Naive thymus-derived CD4-positive, alpha-beta T cell (primary cell): Measurements from ENCODE around the gene TSPAN4. TPM values are rescaled to one million over a fixed set of nuclear protein-coding genes. Genes with fewer than 3 reads are reported as not detected.

Experiments
- ATAC-seq: fragments of 150-1000 bp; cut with Tn5 transposase; 2 replicates; pipeline ENCODE4 v1.10.0; 2021; ENCODE audit warnings: mild to moderate bottlenecking, moderate library complexity
- CTCF ChIA-PET: fragments of 350-600 bp; sonication (Branson Sonifier 250); formaldehyde crosslinking; loops from one replicate; lab custom pipeline; 2021; ENCODE audit warnings: antibody characterized with exemption; lab: Charles Lee
- POLR2A ChIA-PET: fragments of 350-600 bp; sonication (Branson Sonifier 250); formaldehyde crosslinking; loops from one replicate; lab custom pipeline; 2021; ENCODE audit warnings: antibody characterized with exemption, inconsistent platforms; lab: Charles Lee
- DNase-seq, 9 donors: peaks; one replicate each; pipeline versions ENCODE4 v3.0.0 to v3.0.0-alpha.2; 2020 to 2022; ENCODE audit warnings: mixed read lengths in 1 of 9
- H3K27ac ChIP-seq: one replicate; pipeline ENCODE4 v1.7.0; 2013; ENCODE audit warnings: mild to moderate bottlenecking, low read depth, low read length, moderate library complexity
- H3K27me3 ChIP-seq, 2 donors: one replicate each; pipeline ENCODE4 v1.7.0; 2013; ENCODE audit warnings: low read length in 2 of 2, mild to moderate bottlenecking in 2 of 2, moderate library complexity in 2 of 2; ENCODE audit not compliant: control insufficient read depth in 2 of 2, insufficient read depth in 2 of 2
- H3K36me3 ChIP-seq, 3 experiments: 1 replicate in 2 of 3; 2 replicates in 1 of 3; pipeline ENCODE4 v1.7.0; 2013; ENCODE audit warnings: low read length in 3 of 3, mild to moderate bottlenecking in 3 of 3, moderate library complexity in 1 of 3; ENCODE audit not compliant: insufficient read depth in 3 of 3, control insufficient read depth in 2 of 3
- H3K4me1 ChIP-seq, 2 donors: one replicate each; pipeline ENCODE4 v1.7.0; 2013; ENCODE audit warnings: low read length in 2 of 2, mild to moderate bottlenecking in 2 of 2, moderate library complexity in 1 of 2; ENCODE audit not compliant: control insufficient read depth in 2 of 2, insufficient read depth in 2 of 2
- H3K4me3 ChIP-seq: 2 replicates; pipeline ENCODE4 v1.7.0; 2013; ENCODE audit warnings: mild to moderate bottlenecking, low read length
- H3K9me3 ChIP-seq, 3 experiments: 1 replicate in 2 of 3; 2 replicates in 1 of 3; pipeline ENCODE4 v1.7.0; 2013; ENCODE audit warnings: low read length in 3 of 3; ENCODE audit not compliant: control insufficient read depth in 2 of 3
- H3K27ac Mint-ChIP-seq, 9 donors: one replicate each; pipeline ENCODE4 v1.8.0; 2020 to 2022; ENCODE audit warnings: mixed read lengths in 9 of 9, mild to moderate bottlenecking in 8 of 9, moderate library complexity in 5 of 9, inconsistent platforms in 2 of 9
- H3K27me3 Mint-ChIP-seq, 5 donors: one replicate each; pipeline ENCODE4 v1.8.0; 2021 to 2022; ENCODE audit warnings: mixed read lengths in 5 of 5, mild to moderate bottlenecking in 1 of 5
- H3K36me3 Mint-ChIP-seq, 5 donors: one replicate each; pipeline ENCODE4 v1.8.0; 2020 to 2022; ENCODE audit warnings: mixed read lengths in 5 of 5, mild to moderate bottlenecking in 3 of 5, inconsistent platforms in 1 of 5
- H3K4me1 Mint-ChIP-seq, 7 donors: one replicate each; pipeline ENCODE4 v1.8.0; 2020 to 2022; ENCODE audit warnings: mixed read lengths in 7 of 7, mild to moderate bottlenecking in 3 of 7, inconsistent platforms in 1 of 7
- H3K4me3 Mint-ChIP-seq, 10 donors: one replicate each; pipeline ENCODE4 v1.8.0; 2020 to 2022; ENCODE audit warnings: mild to moderate bottlenecking in 10 of 10, mixed read lengths in 10 of 10, moderate library complexity in 6 of 10, inconsistent platforms in 2 of 10
- H3K9me3 Mint-ChIP-seq, 11 donors: one replicate each; pipeline ENCODE4 v1.8.0; 2020 to 2022; ENCODE audit warnings: mixed read lengths in 11 of 11, mild to moderate bottlenecking in 4 of 11, inconsistent platforms in 1 of 11, moderate library complexity in 1 of 11
- intact Hi-C, 2 donors: fragments of 100-400 bp; cut with micrococcal nuclease; formaldehyde crosslinking; loops; one replicate each; pipeline ENCODE4 v1.15.1; 2023
- polyA plus RNA-seq, 2 donors: library from polyadenylated mRNA; unstranded; fragments of 300-500 nt; fragmentation: Illumina TruSeq; gene quantifications; one replicate each; pipeline ENCODE4 v1.2.3, GENCODE V29; 2021
- total RNA-seq, 6 experiments: library from RNA in 5 of 6; stranded (reverse) in 5 of 6; gene quantifications; 1 replicate in 5 of 6; 2 replicates in 1 of 6; pipeline ENCODE4 v1.2.3 and lab custom pipeline; 2021 to 2026

The TSPAN4 gene
- total and polyA plus RNA-seq, 7 experiments from 2014 or later, result 4.1 to 12.6 (median 5.7) TPM

DNA sequence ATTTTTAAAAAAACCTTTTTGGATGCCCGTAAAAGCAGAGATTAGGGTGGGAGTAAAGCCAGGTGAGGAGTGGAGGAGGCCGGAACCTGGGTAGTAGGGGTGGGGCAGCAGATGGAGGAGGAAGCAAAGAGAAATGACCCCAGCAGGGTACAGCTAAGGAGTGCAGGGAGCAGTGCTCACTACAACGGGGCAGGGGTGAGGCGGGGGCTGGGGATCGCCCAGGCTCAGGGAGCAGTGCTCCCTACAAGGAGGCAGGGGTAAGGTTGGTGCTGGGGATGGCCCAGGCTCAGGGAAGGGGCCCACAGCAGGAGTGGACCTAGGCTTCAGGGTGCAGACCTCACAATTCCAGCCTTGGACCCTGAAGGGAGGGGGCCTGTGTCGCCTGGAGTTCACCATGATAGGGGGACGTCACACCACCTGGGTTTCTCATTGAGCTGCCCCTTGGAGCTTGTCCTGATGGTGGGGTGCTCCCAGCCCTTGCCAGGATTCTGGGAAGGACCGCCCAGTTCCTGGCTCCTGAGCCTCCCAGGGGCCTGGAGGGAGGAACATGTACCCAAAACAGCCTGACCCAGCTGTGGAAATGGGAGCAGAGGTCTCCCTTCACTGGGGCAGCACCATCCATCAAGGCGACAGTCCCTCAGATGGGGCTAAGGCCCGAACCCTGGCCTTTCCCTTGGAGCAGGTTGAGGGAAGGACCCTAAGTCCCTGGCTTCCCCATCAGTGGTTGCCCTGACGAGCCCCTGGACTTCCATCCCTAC is 26.8 kb upstream of the TSPAN4 start:
- CTCF ChIA-PET, result no interaction called here

DNA sequence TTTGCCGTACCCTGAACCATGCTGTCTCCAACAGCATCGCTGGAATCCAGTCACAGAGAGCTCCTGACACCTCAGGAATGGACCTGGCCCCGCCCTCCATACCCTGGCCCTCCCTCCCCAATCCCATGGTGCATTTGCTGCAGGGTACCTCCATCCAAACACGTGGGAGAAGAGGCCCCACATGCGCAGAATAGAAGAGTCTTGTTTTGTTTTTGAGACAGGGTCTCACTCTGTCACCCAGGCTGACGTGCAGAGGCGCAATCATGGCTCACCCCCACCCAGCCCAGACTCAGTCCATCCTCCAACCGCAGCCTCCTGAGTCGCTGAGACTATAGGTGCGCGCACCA is 26.2 kb upstream of the TSPAN4 start:
- Histone ChIP-seq H3K4me1 (peaks cover 18 to 21% of the 10 kb centered on the region in 2 donors), H3K9me3 (no peaks in the 10 kb centered on the region), H3K4me3 (no peak overlapping the region), H3K27ac (no peak overlapping the region), H3K36me3 (peaks cover 9 to 41% (median 12%) of the 10 kb centered on the region in 3 experiments), H3K27me3 (no peaks in the 10 kb centered on the region)
- H3K4me1 Mint-ChIP-seq, result peaks cover 0 to 25% (median 18%) of the 10 kb centered on the region in 7 donors
- H3K4me3 Mint-ChIP-seq, result peak overlapping the region in 1 of 10 donors; percentile 51
- no peaks in the 10 kb centered on the region for H3K9me3 Mint-ChIP-seq
- ATAC-seq, result no peak
- no peak for DNase-seq
- ChIA-PET CTCF (no interaction called here), POLR2A (interaction anchor here (0.7 to 5.1 kb wide), 2 partner anchors 13 to 14 kb away, joined by 3 to 79 read pairs; partner anchors contain the start of genes CD151 and CRACR2B)
- H3K27ac Mint-ChIP-seq, result no peak overlapping the region
- intact Hi-C loops, result no loop called here
- H3K36me3 Mint-ChIP-seq, result peaks cover 0 to 14% (median 0%) of the 10 kb centered on the region in 5 donors
- no peaks in the 10 kb centered on the region for H3K27me3 Mint-ChIP-seq

More for the DNA sequence above, 26.8 kb upstream of the TSPAN4 start:
- Histone ChIP-seq H3K27me3 (no peaks in the 10 kb centered on the region), H3K36me3 (peaks cover 10 to 38% (median 12%) of the 10 kb centered on the region in 3 experiments), H3K4me3 (no peak overlapping the region), H3K27ac (no peak overlapping the region), H3K9me3 (no peaks in the 10 kb centered on the region), H3K4me1 (peaks cover 19 to 24% of the 10 kb centered on the region in 2 donors)
- Mint-ChIP-seq H3K4me3 (no peak overlapping the region), H3K9me3 (no peaks in the 10 kb centered on the region), H3K27ac (no peak overlapping the region), H3K27me3 (no peaks in the 10 kb centered on the region), H3K36me3 (peaks cover 0 to 14% (median 0%) of the 10 kb centered on the region in 5 donors), H3K4me1 (peaks cover 4 to 26% (median 20%) of the 10 kb centered on the region in 7 donors)
- POLR2A ChIA-PET, result interaction anchor here (0.7 kb wide), 1 partner anchor 12 kb away, joined by 3 read pairs; no protein-coding TSS in a partner anchor
- no peak for DNase-seq
- intact Hi-C loops, result no loop called here
- ATAC-seq, result no peak

DNA sequence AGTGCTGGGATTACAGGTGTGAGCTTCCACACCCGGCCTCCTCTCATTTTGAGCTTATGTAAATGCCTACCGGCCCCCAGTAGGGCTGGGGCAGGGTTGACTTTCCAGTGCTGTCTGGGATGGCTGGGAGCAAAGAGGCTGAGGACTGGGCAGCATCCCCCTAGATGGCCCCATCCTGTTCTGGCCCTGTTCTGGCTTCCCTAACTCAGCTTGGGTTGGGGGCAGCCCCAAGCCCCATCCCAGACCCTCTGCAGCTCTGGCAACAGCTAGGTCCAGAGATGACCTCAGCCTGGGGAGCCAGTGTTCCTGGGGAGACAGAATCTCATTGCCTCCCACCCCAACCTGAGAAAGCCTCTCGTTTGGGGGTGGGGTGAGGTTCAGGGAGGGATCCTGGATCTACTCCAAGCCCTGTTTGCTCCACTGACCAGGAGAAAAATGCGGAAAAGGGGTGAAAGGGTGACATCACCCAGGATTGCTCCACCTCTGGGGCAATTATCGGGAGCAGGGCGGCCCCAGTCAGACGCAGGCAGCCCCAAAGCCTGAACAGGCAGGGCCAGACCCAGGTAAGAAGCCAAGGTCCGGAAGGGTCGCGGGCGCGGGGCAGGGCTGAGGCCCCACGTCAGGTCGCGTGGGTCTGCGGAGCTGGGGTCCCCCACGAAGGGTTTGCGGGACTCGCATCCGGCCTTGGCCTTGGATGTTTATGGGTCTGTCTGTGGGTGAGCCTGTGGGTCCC is 24.1 kb upstream of the TSPAN4 start, which contains the start of gene PNPLA2:
TSS of gene PNPLA2 (plus strand) at position 519 of the 733 bp plus-strand sequence. CDS start 805 bp downstream, outside the sequence.
- no peaks in the 10 kb centered on the region for H3K27me3 ChIP-seq
- no peak for ATAC-seq
- peak within 1 kb of the TSS; percentile 91 for H3K27ac ChIP-seq
- Mint-ChIP-seq H3K27ac (peak within 1 kb of the TSS in 8 of 9 donors; percentile 67 to 93 (median 86)), H3K27me3 (no peaks in the 10 kb centered on the region), H3K4me3 (peak within 1 kb of the TSS; percentile 82 to 92 (median 86)), H3K9me3 (no peaks in the 10 kb centered on the region), H3K4me1 (peaks cover 0 to 24% (median 13%) of the 10 kb centered on the region in 7 donors), H3K36me3 (peaks cover 0 to 3% (median 0%) of the 10 kb centered on the region in 5 donors)
- intact Hi-C loops, result loop anchor here (1.0 kb wide), 6 partner anchors 9 to 312 kb away; partner anchors contain the start of genes RPLP2 (in 2 of the 2), PIDD1 (in 1 of the 2), POLR2L (in 1 of the 2) and SLC25A22 (in 1 of the 2)
- CTCF ChIA-PET, result interaction anchor here (0.5 to 1.2 kb wide), 5 partner anchors 12 to 611 kb away, joined by 3 to 6 read pairs (median 3); partner anchors contain the start of genes BET1L and RIC8A
- H3K4me1 ChIP-seq, result peaks cover 12 to 15% of the 10 kb centered on the region in 2 donors
- no peaks in the 10 kb centered on the region for H3K9me3 ChIP-seq
- H3K4me3 ChIP-seq, result peak within 1 kb of the TSS; percentile 86
- POLR2A ChIA-PET, result interaction anchor here (0.7 to 5.1 kb wide), 18 partner anchors 7 to 611 kb away, joined by 3 to 79 read pairs (median 7); partner anchors contain the start of genes BET1L, CD151, CRACR2B and DEAF1
- peaks cover 0 to 38% (median 0%) of the 10 kb centered on the region in 3 experiments for H3K36me3 ChIP-seq
- DNase-seq, result no peak

DNA sequence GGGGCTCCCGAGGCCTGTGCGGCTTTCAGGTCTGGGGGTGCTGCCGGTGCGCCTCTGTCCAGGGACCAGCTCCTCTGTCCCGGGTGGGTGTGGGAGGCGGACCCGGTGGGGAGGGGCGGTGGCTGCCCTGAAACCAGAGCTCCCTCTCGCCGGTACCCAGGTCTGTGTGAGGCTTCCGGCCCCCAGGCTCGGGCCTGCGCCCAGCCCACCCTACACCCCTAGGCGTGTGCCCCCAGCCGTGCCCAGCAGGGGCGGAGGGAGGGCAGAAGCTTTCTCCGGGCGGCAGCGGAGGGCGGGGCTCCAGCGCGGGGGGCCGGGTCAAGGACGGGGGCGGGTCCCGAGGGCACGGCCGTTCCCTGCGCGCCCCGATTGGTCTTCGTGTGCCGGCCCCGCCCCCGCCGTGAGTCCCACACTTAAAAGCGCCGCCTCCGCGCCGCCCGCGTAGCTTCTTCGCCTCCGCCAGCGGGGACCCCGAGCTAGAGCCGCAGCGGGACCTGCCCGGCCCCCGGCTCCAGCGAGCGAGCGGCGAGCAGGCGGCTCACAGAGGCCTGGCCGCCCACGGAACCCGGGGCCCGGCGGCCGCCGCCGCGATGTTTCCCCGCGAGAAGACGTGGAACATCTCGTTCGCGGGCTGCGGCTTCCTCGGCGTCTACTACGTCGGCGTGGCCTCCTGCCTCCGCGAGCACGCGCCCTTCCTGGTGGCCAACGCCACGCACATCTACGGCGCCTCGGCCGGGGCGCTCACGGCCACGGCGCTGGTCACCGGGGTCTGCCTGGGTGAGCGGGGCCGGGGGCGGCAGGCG is 23.3 kb upstream of the TSPAN4 start:
- ATAC-seq, result peak; percentile 86
- peaks cover 0 to 40% (median 0%) of the 10 kb centered on the region in 3 experiments for H3K36me3 ChIP-seq
- Mint-ChIP-seq H3K4me1 (peaks cover 0 to 24% (median 13%) of the 10 kb centered on the region in 7 donors), H3K27me3 (no peaks in the 10 kb centered on the region), H3K27ac (peak overlapping the region in 7 of 9 donors; percentile 67 to 93 (median 86)), H3K36me3 (no peaks in the 10 kb centered on the region), H3K9me3 (no peaks in the 10 kb centered on the region), H3K4me3 (peak overlapping the region; percentile 82 to 92 (median 86))
- ChIA-PET POLR2A (interaction anchor here (0.5 to 5.1 kb wide), 21 partner anchors 8 to 612 kb away, joined by 3 to 79 read pairs (median 6); partner anchors contain the start of genes BET1L, CD151, CRACR2B and DEAF1), CTCF (interaction anchor here (0.5 to 1.2 kb wide), 5 partner anchors 8 to 612 kb away, joined by 3 to 6 read pairs (median 3); partner anchors contain the start of genes BET1L and RIC8A)
- peak; percentile 85 to 95 (median 92) for DNase-seq
- H3K27me3 ChIP-seq, result no peaks in the 10 kb centered on the region
- intact Hi-C loops, result loop anchor here (1.0 kb wide), 6 partner anchors 10 to 313 kb away; partner anchors contain the start of genes RPLP2 (in 2 of the 2), PIDD1 (in 1 of the 2), POLR2L (in 1 of the 2) and SLC25A22 (in 1 of the 2)
- H3K27ac ChIP-seq, result peak overlapping the region; percentile 91
- H3K9me3 ChIP-seq, result no peaks in the 10 kb centered on the region
- H3K4me1 ChIP-seq, result peaks cover 12 to 15% of the 10 kb centered on the region in 2 donors
- peak overlapping the region; percentile 86 for H3K4me3 ChIP-seq

DNA sequence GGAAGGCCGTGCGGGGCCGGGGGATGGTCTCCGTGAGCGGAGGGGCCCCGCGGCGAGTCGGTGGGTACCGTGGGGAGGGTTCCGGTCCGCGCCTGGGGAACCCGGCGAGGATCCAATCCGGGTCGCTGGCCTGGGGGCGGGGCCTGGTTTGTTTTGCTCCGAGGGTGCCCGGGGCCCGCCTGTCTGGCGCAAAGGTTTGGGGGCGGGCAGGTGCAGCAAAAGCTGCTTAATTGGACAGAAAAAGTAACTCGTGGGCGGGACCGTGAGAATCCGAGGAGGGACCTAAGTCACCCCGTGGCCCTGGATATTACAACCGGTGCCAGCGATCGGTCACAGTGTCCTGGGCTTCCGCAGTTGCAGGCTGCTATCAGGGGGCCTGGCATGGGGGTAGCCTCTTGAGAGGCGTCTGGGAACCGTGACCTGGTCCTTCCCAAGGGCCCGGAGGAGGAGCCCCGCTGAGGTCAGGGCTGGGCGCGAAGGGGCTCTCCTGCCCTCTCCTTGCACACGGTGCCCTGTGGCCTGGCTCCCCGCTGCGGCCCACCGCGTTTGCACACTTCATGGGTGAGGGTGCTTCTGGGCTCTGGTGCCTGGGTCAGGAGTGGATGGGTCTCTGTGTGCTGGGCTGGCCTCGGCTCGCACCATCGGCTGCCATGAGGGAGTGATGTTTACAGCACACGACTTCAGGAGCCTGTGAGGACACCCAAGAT is 22.6 kb upstream of the TSPAN4 start:
- H3K36me3 ChIP-seq, result peaks cover 0 to 47% (median 0%) of the 10 kb centered on the region in 3 experiments

More for the DNA sequence above, 22.6 kb upstream of the TSPAN4 start:
- peaks cover 0 to 2% (median 0%) of the 10 kb centered on the region in 11 donors for H3K9me3 Mint-ChIP-seq
- H3K27me3 ChIP-seq, result no peaks in the 10 kb centered on the region
- peak; percentile 86 for ATAC-seq
- ChIA-PET POLR2A (interaction anchor here (0.5 to 5.1 kb wide), 18 partner anchors 9 to 702 kb away, joined by 3 to 79 read pairs (median 7); partner anchors contain the start of genes BET1L, CD151, CRACR2B and DEAF1), CTCF (interaction anchor here (0.9 kb wide), 1 partner anchor 9 kb away, joined by 3 read pairs; no protein-coding TSS in a partner anchor)
- H3K27ac ChIP-seq, result peak overlapping the region; percentile 91
- peaks cover 0 to 5% (median 0%) of the 10 kb centered on the region in 5 donors for H3K36me3 Mint-ChIP-seq
- peak overlapping the region in 8 of 9 donors; percentile 67 to 93 (median 86) for H3K27ac Mint-ChIP-seq
- no peaks in the 10 kb centered on the region for H3K27me3 Mint-ChIP-seq
- intact Hi-C loops, result loop anchor here (1.0 kb wide), 7 partner anchors 10 to 314 kb away; partner anchors contain the start of genes POLR2L (in 2 of the 2), RPLP2 (in 2 of the 2), TSPAN4 (in 2 of the 2) and PIDD1 (in 1 of the 2)
- peak overlapping the region; percentile 82 to 92 (median 86) for H3K4me3 Mint-ChIP-seq
- DNase-seq, result peak; percentile 88 to 97 (median 96)
- H3K9me3 ChIP-seq, result no peaks in the 10 kb centered on the region
- peak overlapping the region; percentile 86 for H3K4me3 ChIP-seq
- H3K4me1 Mint-ChIP-seq, result peaks cover 0 to 24% (median 13%) of the 10 kb centered on the region in 7 donors
- H3K4me1 ChIP-seq, result peaks cover 12 to 15% of the 10 kb centered on the region in 2 donors
